Ramos (cell line): ENCODE data around the gene SLC8A1.

Source experiments
- in situ Hi-C: fragments of 300-500 bp; cut with MboI; formaldehyde crosslinking; loops from one replicate; pipeline ENCODE4 v1.14.3; 2022; ENCODE audit warnings: low sequenced_read_pairs; ENCODE audit not compliant: unreplicated experiment

Gene SLC8A1

GRCh38 chr2:40177366-40177765, 274.5 kb downstream of the SLC8A1 start:
- in situ Hi-C loops, result no loop called here

DNA sequence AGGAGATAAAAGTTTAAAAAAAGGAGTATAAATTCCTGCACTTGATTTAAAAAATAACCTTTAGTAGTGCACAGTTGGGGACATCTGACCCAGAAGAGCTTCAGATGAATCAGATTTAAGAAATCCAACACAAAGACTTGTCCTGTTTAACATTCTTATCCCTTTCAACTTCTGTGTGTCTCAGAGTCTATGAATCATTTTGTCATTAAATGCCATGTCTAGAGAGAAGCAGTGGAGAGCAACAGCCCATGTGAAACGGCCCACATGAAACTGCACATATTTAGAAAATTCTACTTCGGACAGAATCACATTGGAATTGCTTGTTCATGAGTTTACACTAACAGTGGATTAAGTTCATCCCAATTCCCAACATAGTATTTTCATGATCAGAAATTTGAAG, 278.6 kb downstream of the SLC8A1 start:
- in situ Hi-C loops, result no loop called here

GRCh38 chr2:40169856-40170255, 282.0 kb downstream of the SLC8A1 start:
- in situ Hi-C loops, result no loop called here

DNA sequence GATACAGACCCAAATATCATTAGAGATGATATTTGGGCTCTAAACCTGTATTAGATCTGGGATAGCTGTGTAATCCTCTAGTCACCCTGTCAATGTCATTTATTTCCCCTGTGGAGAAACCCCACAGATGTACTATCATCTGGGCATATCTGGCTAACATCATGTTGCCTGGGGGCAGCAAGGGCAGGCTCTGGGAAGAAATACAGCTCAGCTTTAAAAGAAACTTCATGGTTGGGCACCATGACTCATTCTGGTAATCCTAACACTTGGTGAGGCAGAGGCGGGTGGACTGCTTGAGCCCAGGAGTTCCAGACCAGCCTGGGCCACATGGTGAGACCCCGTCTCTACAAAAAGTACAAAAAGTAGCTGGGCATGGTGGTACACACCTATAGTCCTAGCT, 282.5 kb downstream of the SLC8A1 start:
- in situ Hi-C loops, result no loop called here

DNA sequence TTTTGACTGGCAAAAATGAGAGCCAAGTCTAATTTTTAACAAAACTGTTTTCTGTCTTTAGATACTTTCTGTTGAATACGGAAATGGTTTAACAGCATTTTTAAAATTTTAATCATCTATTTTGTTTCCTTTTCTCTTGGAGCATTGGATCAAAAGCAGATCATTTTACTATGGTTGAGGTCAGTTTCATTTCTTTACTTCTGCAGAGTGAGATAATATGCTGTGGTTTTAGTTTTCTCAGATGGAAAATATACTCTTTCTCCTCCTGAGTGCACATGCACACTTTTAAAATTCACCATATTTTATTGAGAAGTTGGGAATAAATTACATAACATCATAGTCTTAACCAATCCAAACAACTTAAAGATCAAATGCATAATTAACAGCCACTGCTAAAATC, 283.3 kb downstream of the SLC8A1 start:
- in situ Hi-C loops, result no loop called here

GRCh38 chr2:40168032-40168431, 283.9 kb downstream of the SLC8A1 start:
- in situ Hi-C loops, result no loop called here

DNA sequence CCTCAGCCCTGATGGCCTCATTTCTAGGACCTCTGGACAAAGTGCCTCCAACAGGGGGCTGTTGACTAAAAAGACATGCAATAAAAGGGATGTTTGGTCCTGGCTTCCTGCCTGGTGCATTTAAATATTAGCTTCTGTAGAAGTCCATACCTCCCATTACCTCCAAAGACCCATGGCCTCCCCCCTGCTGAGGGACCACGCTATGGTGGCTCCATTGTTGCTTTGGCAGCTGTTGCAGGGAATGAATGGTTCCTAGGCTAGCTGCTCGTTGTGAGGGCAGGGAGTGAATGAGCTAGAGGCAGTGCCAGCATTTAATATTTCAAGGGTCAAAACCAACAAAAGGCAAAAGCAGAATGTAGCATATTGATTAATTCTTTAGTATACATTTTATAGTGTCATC, 285.9 kb downstream of the SLC8A1 start:
- in situ Hi-C loops, result no loop called here

DNA sequence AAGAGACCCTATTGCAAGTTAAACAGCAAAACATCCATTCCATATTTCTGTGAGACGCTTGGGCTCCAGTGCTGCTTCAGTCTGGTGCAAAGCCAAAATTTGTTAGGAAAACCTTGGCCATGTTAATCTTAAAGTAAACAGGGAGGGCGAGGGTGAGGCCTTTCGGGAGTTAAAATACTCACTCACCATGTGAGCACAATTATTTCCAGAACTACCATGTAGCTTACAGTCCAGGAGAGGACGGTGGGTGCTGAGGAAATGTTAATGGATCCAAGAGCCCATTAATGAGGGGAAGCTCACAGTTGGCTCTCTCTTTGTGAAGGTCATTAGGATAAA, 286.4 kb downstream of the SLC8A1 start:
- in situ Hi-C loops, result no loop called here

DNA sequence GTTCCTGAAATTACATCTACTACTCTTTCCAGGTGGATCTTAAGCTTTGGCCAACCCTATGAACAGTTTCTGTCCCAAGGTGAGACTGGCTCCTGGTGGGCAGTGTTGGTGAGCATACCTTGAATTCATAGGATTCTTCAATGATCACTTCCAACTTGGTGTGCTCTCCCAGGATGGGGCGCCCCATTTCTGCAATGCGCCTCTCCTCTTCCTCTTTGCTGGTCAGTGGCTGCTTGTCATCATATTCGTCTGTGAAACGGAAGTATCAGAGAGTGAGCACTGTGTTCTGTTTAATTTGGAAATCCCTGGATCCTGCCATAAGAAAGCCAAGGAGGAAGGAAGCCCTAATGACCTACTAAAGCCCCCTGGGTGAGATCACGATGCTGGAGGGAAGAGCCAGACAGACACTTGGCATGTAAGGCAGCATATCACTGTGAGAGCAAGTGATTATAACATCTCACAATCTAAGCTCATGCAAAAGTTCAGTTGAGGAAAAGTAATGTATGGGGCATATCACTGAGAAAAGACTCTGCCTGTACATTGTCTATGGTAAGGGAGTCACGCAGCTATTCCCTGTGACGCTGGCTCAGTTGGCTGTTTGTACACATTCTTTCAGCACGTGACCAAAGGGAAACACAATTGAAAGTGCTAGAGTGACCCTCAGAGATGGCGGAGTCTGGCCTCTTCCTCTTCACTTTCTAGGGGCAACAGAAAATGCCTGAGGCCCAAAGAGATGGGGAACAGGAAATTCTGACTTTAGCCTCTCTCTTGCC, 287.0 kb downstream of the SLC8A1 start:
- in situ Hi-C loops, result no loop called here

DNA sequence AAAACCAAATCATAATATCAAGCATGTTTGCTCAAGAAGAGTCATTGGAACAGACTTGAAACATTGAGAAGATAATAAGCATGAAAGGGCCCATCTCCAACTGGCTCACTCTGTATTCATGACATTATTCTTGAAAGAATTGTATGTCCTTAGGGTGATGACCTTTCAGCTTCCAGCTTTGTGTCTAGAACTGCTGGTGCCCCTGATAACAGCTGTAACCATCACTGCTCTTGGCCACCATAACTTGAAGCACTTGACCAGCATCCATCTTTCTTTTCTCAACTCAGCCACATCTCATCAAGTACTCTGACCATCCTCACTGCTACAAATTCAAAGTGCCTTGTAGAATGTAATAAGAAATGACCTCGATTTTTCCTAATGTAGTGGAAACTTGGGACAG, 289.9 kb downstream of the SLC8A1 start:
- in situ Hi-C loops, result no loop called here

- in situ Hi-C loops, result no loop called here
Measured at GRCh38 chr2:40160751-40161218, 291.1 kb downstream of the SLC8A1 start.

GRCh38 chr2:40159333-40159732, 292.6 kb downstream of the SLC8A1 start:
- in situ Hi-C loops, result no loop called here

- in situ Hi-C loops, result no loop called here
Measured at GRCh38 chr2:40158781-40159180, 293.1 kb downstream of the SLC8A1 start.

DNA sequence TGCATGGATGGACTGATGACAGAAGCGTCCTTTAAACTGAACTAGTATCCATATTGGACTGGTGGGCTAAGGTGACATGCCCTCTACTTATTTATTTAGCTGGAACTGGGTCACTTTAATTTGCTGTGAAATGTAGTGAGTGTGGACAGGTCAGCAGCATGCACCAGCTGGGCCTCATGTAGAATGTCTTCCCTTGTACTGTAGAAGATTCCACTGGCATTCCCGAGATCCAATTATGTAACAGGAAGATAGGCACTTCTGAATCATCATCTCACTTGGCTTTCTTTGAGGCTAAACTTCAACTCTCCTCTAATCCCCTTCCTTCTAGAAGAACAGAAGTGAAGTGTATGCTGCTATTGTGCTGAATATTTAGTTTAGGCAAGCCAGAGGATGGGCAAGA, 296.2 kb downstream of the SLC8A1 start:
- in situ Hi-C loops, result no loop called here

GRCh38 chr2:40150266-40150665, 301.6 kb downstream of the SLC8A1 start:
- in situ Hi-C loops, result no loop called here

DNA sequence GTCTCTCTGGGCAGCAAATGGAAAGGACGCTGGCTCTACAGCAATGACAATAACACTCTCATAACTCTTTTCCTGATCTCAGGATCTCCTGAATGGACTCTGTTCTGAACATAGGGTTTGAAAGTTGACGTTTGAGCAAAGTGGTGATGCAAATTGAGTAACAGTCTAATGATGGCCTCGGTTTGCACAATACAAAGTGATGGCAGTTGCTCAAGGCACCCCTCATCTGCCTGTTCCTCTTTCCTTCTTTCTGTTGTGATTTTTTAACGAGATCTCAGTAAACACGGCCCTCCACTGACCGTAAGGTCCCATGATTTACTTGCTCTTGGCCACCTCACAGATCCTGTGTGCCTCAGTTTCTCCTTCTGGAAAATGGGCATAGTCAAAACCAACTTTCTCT, 303.6 kb downstream of the SLC8A1 start:
- in situ Hi-C loops, result no loop called here

DNA sequence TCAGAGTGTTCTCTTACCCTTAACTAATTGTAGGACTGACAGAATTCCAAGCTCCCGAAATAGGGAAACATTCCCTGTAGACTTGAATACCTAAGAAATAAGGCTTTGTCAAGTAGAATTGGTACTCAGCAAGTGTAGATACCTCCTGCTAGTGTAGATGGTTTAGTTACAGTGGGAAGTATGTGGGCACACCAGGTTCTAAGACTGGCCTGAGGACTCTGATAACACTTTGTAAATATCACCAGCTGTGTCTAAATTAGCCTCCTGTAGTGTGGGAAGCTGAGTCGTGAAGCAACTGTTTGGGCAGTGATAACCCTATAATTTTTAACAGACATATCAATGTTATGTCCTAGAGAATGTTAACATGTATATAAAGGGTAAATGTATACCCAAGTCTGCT, 304.5 kb downstream of the SLC8A1 start:
- in situ Hi-C loops, result no loop called here

DNA sequence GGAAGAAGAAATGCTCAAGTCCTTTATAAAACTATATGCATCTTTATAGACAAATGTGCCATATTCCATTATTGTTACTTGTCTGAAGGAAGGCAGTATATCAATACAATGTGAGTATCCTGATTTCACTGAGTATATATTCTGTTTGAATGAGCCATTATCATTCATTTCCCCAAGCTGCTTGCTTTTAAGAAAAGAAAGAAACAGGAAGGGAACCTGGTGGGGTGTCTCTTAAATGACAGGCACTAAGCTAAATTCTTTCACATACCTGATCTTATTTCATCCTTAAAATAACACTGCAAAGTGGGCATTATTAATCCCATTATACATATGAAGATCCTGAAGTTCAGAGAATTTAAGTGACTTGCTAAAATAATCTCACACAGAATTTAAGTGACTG, 307.9 kb downstream of the SLC8A1 start:
- in situ Hi-C loops, result no loop called here

- in situ Hi-C loops, result no loop called here
Measured at GRCh38 chr2:40138314-40138713, 313.6 kb downstream of the SLC8A1 start.

- in situ Hi-C loops, result no loop called here
Measured at GRCh38 chr2:40131081-40131704, 320.7 kb downstream of the SLC8A1 start.

- in situ Hi-C loops, result no loop called here
Measured at GRCh38 chr2:40130251-40130994, 321.5 kb downstream of the SLC8A1 start.
